ENCODE results near the gene CCDC80. TPM values are rescaled to one million over a fixed set of nuclear protein-coding genes. Genes with fewer than 3 reads are reported as not detected.

Gene CCDC80
- total RNA-seq, 1 donor: under 0.01 TPM

- H3K27me3 ChIP-seq (ENCODE audit: insufficient read depth, low read length): no peaks in the 10 kb centered on the region
Measured at GRCh38 chr3:112629425-112629824, 11.5 kb downstream of the CCDC80 start.

GRCh38 chr3:112627919-112628466 lies 12.9 kb downstream of the CCDC80 start:
- H3K4me1 ChIP-seq (ENCODE audit: insufficient read depth, low read length): no peaks in the 10 kb centered on the region
- H3K4me3 ChIP-seq (ENCODE audit: low read length): no peak overlapping the region
- H3K9me3 ChIP-seq (ENCODE audit: low read depth, low read length): no peaks in the 10 kb centered on the region
- H3K27me3 ChIP-seq (ENCODE audit: insufficient read depth, low read length): no peaks in the 10 kb centered on the region

More at GRCh38 chr3:112629425-112629824, 11.5 kb downstream of the CCDC80 start:
- Histone ChIP-seq H3K4me3 (ENCODE audit: low read length) (no peak overlapping the region), H3K9me3 (ENCODE audit: low read depth, low read length) (no peaks in the 10 kb centered on the region), H3K4me1 (ENCODE audit: insufficient read depth, low read length) (no peaks in the 10 kb centered on the region)

GRCh38 chr3:112627419-112627818 lies 13.5 kb downstream of the CCDC80 start:
- no peaks in the 10 kb centered on the region for H3K4me1 ChIP-seq (ENCODE audit: insufficient read depth, low read length)
- H3K9me3 ChIP-seq (ENCODE audit: low read depth, low read length): no peaks in the 10 kb centered on the region
- H3K4me3 ChIP-seq (ENCODE audit: low read length): no peak overlapping the region
- H3K27me3 ChIP-seq (ENCODE audit: insufficient read depth, low read length): no peaks in the 10 kb centered on the region

- Histone ChIP-seq H3K9me3 (ENCODE audit: low read depth, low read length) (no peaks in the 10 kb centered on the region), H3K4me3 (ENCODE audit: low read length) (no peak overlapping the region), H3K4me1 (ENCODE audit: insufficient read depth, low read length) (no peaks in the 10 kb centered on the region), H3K27me3 (ENCODE audit: insufficient read depth, low read length) (no peaks in the 10 kb centered on the region)
Measured at GRCh38 chr3:112623717-112624116, 17.2 kb downstream of the CCDC80 start.

GRCh38 chr3:112623213-112623612 lies 17.7 kb downstream of the CCDC80 start:
- Histone ChIP-seq H3K27me3 (ENCODE audit: insufficient read depth, low read length) (no peaks in the 10 kb centered on the region), H3K4me3 (ENCODE audit: low read length) (no peak overlapping the region), H3K9me3 (ENCODE audit: low read depth, low read length) (no peaks in the 10 kb centered on the region), H3K4me1 (ENCODE audit: insufficient read depth, low read length) (no peaks in the 10 kb centered on the region)

GRCh38 chr3:112619295-112619694 lies 21.6 kb downstream of the CCDC80 start:
- no peaks in the 10 kb centered on the region for H3K4me1 ChIP-seq (ENCODE audit: insufficient read depth, low read length)
- H3K27me3 ChIP-seq (ENCODE audit: insufficient read depth, low read length): no peaks in the 10 kb centered on the region

GRCh38 chr3:112617285-112617684 lies 23.7 kb downstream of the CCDC80 start:
- Histone ChIP-seq H3K9me3 (ENCODE audit: low read depth, low read length) (no peaks in the 10 kb centered on the region), H3K4me1 (ENCODE audit: insufficient read depth, low read length) (no peaks in the 10 kb centered on the region), H3K27me3 (ENCODE audit: insufficient read depth, low read length) (no peaks in the 10 kb centered on the region), H3K4me3 (ENCODE audit: low read length) (no peak overlapping the region)

More at GRCh38 chr3:112619295-112619694, 21.6 kb downstream of the CCDC80 start:
- Histone ChIP-seq H3K4me3 (ENCODE audit: low read length) (no peak overlapping the region), H3K9me3 (ENCODE audit: low read depth, low read length) (no peaks in the 10 kb centered on the region)

GRCh38 chr3:112615989-112616731 lies 24.8 kb downstream of the CCDC80 start:
- H3K4me3 ChIP-seq (ENCODE audit: low read length): no peak overlapping the region
- no peaks in the 10 kb centered on the region for H3K9me3 ChIP-seq (ENCODE audit: low read depth, low read length)
- peaks cover 3% of the 10 kb centered on the region for H3K4me1 ChIP-seq (ENCODE audit: insufficient read depth, low read length)
- H3K27me3 ChIP-seq (ENCODE audit: insufficient read depth, low read length): no peaks in the 10 kb centered on the region

GRCh38 chr3:112611752-112612515 lies 29.0 kb downstream of the CCDC80 start:
- no peak overlapping the region for H3K4me3 ChIP-seq (ENCODE audit: low read length)
- H3K4me1 ChIP-seq (ENCODE audit: insufficient read depth, low read length): peaks cover 3% of the 10 kb centered on the region
- H3K9me3 ChIP-seq (ENCODE audit: low read depth, low read length): no peaks in the 10 kb centered on the region
- peaks cover 3% of the 10 kb centered on the region for H3K27me3 ChIP-seq (ENCODE audit: insufficient read depth, low read length)

GRCh38 chr3:112610121-112610520 lies 30.8 kb downstream of the CCDC80 start:
- H3K9me3 ChIP-seq (ENCODE audit: low read depth, low read length): no peaks in the 10 kb centered on the region
- no peak overlapping the region for H3K4me3 ChIP-seq (ENCODE audit: low read length)
- peaks cover 3% of the 10 kb centered on the region for H3K4me1 ChIP-seq (ENCODE audit: insufficient read depth, low read length)
- H3K27me3 ChIP-seq (ENCODE audit: insufficient read depth, low read length): peaks cover 3% of the 10 kb centered on the region

- no peaks in the 10 kb centered on the region for H3K9me3 ChIP-seq (ENCODE audit: low read depth, low read length)
- peaks cover 3% of the 10 kb centered on the region for H3K27me3 ChIP-seq (ENCODE audit: insufficient read depth, low read length)
- H3K4me3 ChIP-seq (ENCODE audit: low read length): no peak overlapping the region
- H3K4me1 ChIP-seq (ENCODE audit: insufficient read depth, low read length): peaks cover 3% of the 10 kb centered on the region
Measured at GRCh38 chr3:112607863-112608262, 33.1 kb downstream of the CCDC80 start.

GRCh38 chr3:112606098-112606497 lies 34.8 kb downstream of the CCDC80 start:
- H3K4me1 ChIP-seq (ENCODE audit: insufficient read depth, low read length): no peaks in the 10 kb centered on the region
- peaks cover 3% of the 10 kb centered on the region for H3K27me3 ChIP-seq (ENCODE audit: insufficient read depth, low read length)
- no peak overlapping the region for H3K4me3 ChIP-seq (ENCODE audit: low read length)
- H3K9me3 ChIP-seq (ENCODE audit: low read depth, low read length): no peaks in the 10 kb centered on the region

- H3K9me3 ChIP-seq (ENCODE audit: low read depth, low read length): no peaks in the 10 kb centered on the region
- peaks cover 3% of the 10 kb centered on the region for H3K27me3 ChIP-seq (ENCODE audit: insufficient read depth, low read length)
- no peak overlapping the region for H3K4me3 ChIP-seq (ENCODE audit: low read length)
- no peaks in the 10 kb centered on the region for H3K4me1 ChIP-seq (ENCODE audit: insufficient read depth, low read length)
Measured at GRCh38 chr3:112605285-112605684, 35.7 kb downstream of the CCDC80 start.

- no peaks in the 10 kb centered on the region for H3K9me3 ChIP-seq (ENCODE audit: low read depth, low read length)
- peaks cover 3% of the 10 kb centered on the region for H3K27me3 ChIP-seq (ENCODE audit: insufficient read depth, low read length)
- no peaks in the 10 kb centered on the region for H3K4me1 ChIP-seq (ENCODE audit: insufficient read depth, low read length)
- H3K4me3 ChIP-seq (ENCODE audit: low read length): no peak overlapping the region
Measured at GRCh38 chr3:112604536-112604935, 36.4 kb downstream of the CCDC80 start.

- Histone ChIP-seq H3K4me3 (ENCODE audit: low read length) (no peak overlapping the region), H3K9me3 (ENCODE audit: low read depth, low read length) (no peaks in the 10 kb centered on the region), H3K4me1 (ENCODE audit: insufficient read depth, low read length) (no peaks in the 10 kb centered on the region), H3K27me3 (ENCODE audit: insufficient read depth, low read length) (no peaks in the 10 kb centered on the region)
Measured at GRCh38 chr3:112602217-112602838, 38.6 kb downstream of the CCDC80 start.

Data from mononuclear cell (primary cell).